Measurements from ENCODE around the gene STOX1. TPM values are rescaled to one million over a fixed set of nuclear protein-coding genes. Genes with fewer than 3 reads are reported as not detected.

Gene STOX1
- total and polyA plus RNA-seq, 2 of the 8 experiments (the other 6 are each of a cell fraction or from before 2014, with no cell fraction given), result 0.92 to 2.6 TPM

- Histone ChIP-seq H2AFZ (ENCODE audit: low read length) (no peak overlapping the region), H3K27ac (ENCODE audit: low read depth, low read length) (no peak overlapping the region), H3K4me1 (replicated peaks in 1 of 4; ENCODE audit: control insufficient read depth in 3 of 4, insufficient read depth in 4 of 4, low read length in 3 of 4) (0 out of 7 replicates have a peak, but pooled peaks cover 0 to 3% (median 0%) of the 10 kb centered on the region in 4 experiments), H3K9ac (replicated peaks in 1 of 4; ENCODE audit: extremely low read depth in 1 of 4, low read depth in 3 of 4, low read length in 3 of 4) (no peak overlapping the region; a peak in 1 of 7 replicates), H3K36me3 (ENCODE audit: control insufficient read depth in 2 of 4, insufficient read depth in 4 of 4, low read length in 3 of 4) (no peaks in the 10 kb centered on the region), H2AK5ac (ENCODE audit: low read depth, low read length) (no peak overlapping the region), H3K9me3 (ENCODE audit: insufficient read depth in 2 of 2, low read depth in 1 of 2, low read length in 1 of 2) (no peaks in the 10 kb centered on the region), H3K4me2 (ENCODE audit: insufficient read depth in 1 of 2, low read depth in 2 of 2, low read length in 2 of 2) (no peak overlapping the region), H3K79me2 (ENCODE audit: control insufficient read depth in 1 of 2, insufficient read depth in 2 of 2, low read length in 2 of 2) (no peaks in the 10 kb centered on the region), H4K8ac (ENCODE audit: extremely low read depth, insufficient read depth, low read length) (no peak overlapping the region), H3K27me3 (replicated peaks in 1 of 4; ENCODE audit: control insufficient read depth in 3 of 4, extremely low read depth in 1 of 4, insufficient read depth in 3 of 4, low read length in 3 of 4) (no peaks in the 10 kb centered on the region), H2BK15ac (ENCODE audit: low read length) (no peak overlapping the region), H3K14ac (ENCODE audit: insufficient read length) (no peak overlapping the region), H4K5ac (ENCODE audit: insufficient read length, low read depth, low read length) (no peak overlapping the region), H3K23me2 (ENCODE audit: low read depth, low read length) (no peaks in the 10 kb centered on the region), H3K56ac (replicated peaks; ENCODE audit: insufficient read length, low read depth, low read length) (no peak overlapping the region), H3K18ac (ENCODE audit: extremely low read depth, low read length) (no peak overlapping the region), H3K4ac (replicated peaks; ENCODE audit: insufficient read length, low read depth, low read length) (no peak overlapping the region), H3K4me3 (ENCODE audit: extremely low read depth in 1 of 4, insufficient read depth in 2 of 4, low read depth in 3 of 4, low read length in 4 of 4) (no peak overlapping the region), H2BK5ac (ENCODE audit: low read depth, low read length) (no peak overlapping the region), H3K23ac (ENCODE audit: insufficient read length) (no peak overlapping the region), H2BK20ac (ENCODE audit: low read length) (no peak overlapping the region), H2BK120ac (replicated peaks; ENCODE audit: low read depth, low read length) (no peak overlapping the region), H2BK12ac (ENCODE audit: low read depth, low read length) (no peak overlapping the region), H3K79me1 (ENCODE audit: low read depth, low read length) (no peaks in the 10 kb centered on the region), H4K20me1 (replicated peaks in 1 of 2; ENCODE audit: control insufficient read depth in 1 of 2, insufficient read depth in 2 of 2, low read length in 2 of 2) (no peaks in the 10 kb centered on the region), H4K91ac (replicated peaks; ENCODE audit: insufficient read length, low read length) (no peak overlapping the region)
- TF ChIP-seq TBP (IDR thresholded peaks at IDR 0.05; ENCODE audit: low read depth, low read length) (no peak), GABPA (IDR thresholded peaks at IDR 0.05; ENCODE audit: borderline replicate concordance, insufficient read depth, low read length) (no peak), SRF (IDR thresholded peaks at IDR 0.05; ENCODE audit: low read depth, low read length) (peak; percentile 35; the same call in 1 of the 2 replicates), SP2 (IDR thresholded peaks at IDR 0.05; ENCODE audit: low read length) (no peak)
- no peak for DNase-seq (ENCODE audit: low read depth in 1 of 2, low spot score in 2 of 2)
- FAIRE-seq, result no peak
- WGBS, 2 experiments (ENCODE audit: extremely low coverage in 1 of 2, insufficient coverage in 1 of 2, insufficient read length in 1 of 2, insufficient replicate concordance in 2 of 2, low coverage in 1 of 2, low lambda C conversion rate in 2 of 2, missing lambda C conversion rate in 1 of 2), result 81% methylated on average over 7 of the region's 7 CpGs; no CpG with 5 or more reads in 1 of the 2 experiments
- CTCF ChIA-PET (ENCODE audit: partially characterized antibody), result interaction anchor here (0.9 to 3.5 kb wide), 3 partner anchors 28 to 84 kb away, joined by 3 to 18 read pairs (median 3); no protein-coding TSS in a partner anchor
- POLR2A ChIA-PET (ENCODE audit: partially characterized antibody), result no interaction called here
Measured at GRCh38 chr10:68811314-68812009, 15.9 kb upstream of the STOX1 start.

Data from H1 (cell line).